ENCODE data around the gene WNT2B.

WNT2B gene

GRCh38 chr1:112541299-112541698 lies 32.5 kb downstream of the WNT2B start:
- no peak for DNase-seq (ENCODE audit: low read depth in 1 of 2, low spot score in 1 of 2)
- in situ Hi-C loops (cut with HindIII; ENCODE audit: low pct_unique_long_range_greater_than_20kb, low sequenced_read_pairs): no loop called here
- TF ChIP-seq JUND (IDR thresholded peaks at IDR 0.05; ENCODE audit: low read depth): no peak

GRCh38 chr1:112542206-112542973 lies 33.6 kb downstream of the WNT2B start:
- TF ChIP-seq JUND (IDR thresholded peaks at IDR 0.05; ENCODE audit: low read depth): no peak
- in situ Hi-C loops (cut with HindIII; ENCODE audit: low pct_unique_long_range_greater_than_20kb, low sequenced_read_pairs): no loop called here
- no peak for DNase-seq (ENCODE audit: low read depth in 1 of 2, low spot score in 1 of 2)

GRCh38 chr1:112544011-112544688 lies 35.4 kb downstream of the WNT2B start:
- in situ Hi-C loops (cut with HindIII; ENCODE audit: low pct_unique_long_range_greater_than_20kb, low sequenced_read_pairs): no loop called here

DNA sequence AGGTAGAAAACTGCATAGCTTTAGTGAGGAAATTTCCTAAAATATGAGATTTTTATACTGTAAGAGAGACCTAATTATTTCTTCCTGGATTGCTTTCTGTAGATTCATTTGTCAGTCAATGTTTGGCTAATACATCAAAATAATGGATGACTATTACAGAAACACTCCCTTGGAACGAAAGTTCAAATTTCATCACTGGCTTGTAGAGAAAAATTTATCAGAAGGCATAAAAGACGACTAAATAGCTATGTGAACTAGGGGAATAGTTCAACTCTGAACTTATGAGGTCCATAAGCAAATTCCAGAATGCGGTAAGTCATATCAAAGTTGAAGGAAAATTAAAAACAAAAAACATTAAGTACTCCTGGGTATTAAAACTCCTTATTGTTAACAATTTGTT lies 36.0 kb downstream of the WNT2B start:
- in situ Hi-C loops (cut with HindIII; ENCODE audit: low pct_unique_long_range_greater_than_20kb, low sequenced_read_pairs): no loop called here
- no peak for TF ChIP-seq JUND (IDR thresholded peaks at IDR 0.05; ENCODE audit: low read depth)
- no peak for DNase-seq (ENCODE audit: low read depth in 1 of 2, low spot score in 1 of 2)

More at GRCh38 chr1:112544011-112544688, 35.4 kb downstream of the WNT2B start:
- no peak for TF ChIP-seq JUND (IDR thresholded peaks at IDR 0.05; ENCODE audit: low read depth)
- no peak for DNase-seq (ENCODE audit: low read depth in 1 of 2, low spot score in 1 of 2)

DNA sequence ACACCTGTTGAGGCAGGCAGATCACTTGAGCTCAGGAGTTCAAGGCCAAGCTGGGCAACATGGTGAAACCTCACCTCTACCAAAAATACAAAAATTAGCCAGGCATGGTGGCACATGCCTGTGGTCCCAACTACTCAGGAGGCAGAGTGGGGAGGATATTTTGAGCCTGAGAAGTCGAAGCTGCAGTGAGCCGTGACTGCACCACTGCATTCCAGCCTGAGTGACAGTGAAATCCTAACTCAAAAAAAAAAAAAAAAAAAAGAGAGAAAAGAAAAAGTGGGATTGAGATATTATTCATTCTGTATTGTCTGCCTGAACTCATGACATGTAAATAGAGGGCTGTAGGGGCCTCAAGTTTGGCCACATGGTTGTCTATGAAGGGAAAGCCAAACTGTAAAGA lies 37.3 kb downstream of the WNT2B start:
- DNase-seq (ENCODE audit: low read depth in 1 of 2, low spot score in 1 of 2): no peak
- TF ChIP-seq JUND (IDR thresholded peaks at IDR 0.05; ENCODE audit: low read depth): no peak
- in situ Hi-C loops (cut with HindIII; ENCODE audit: low pct_unique_long_range_greater_than_20kb, low sequenced_read_pairs): no loop called here

GRCh38 chr1:112548547-112548946 lies 39.8 kb downstream of the WNT2B start:
- no peak for TF ChIP-seq JUND (IDR thresholded peaks at IDR 0.05; ENCODE audit: low read depth)
- in situ Hi-C loops (cut with HindIII; ENCODE audit: low pct_unique_long_range_greater_than_20kb, low sequenced_read_pairs): no loop called here
- DNase-seq (ENCODE audit: low read depth in 1 of 2, low spot score in 1 of 2): no peak

DNA sequence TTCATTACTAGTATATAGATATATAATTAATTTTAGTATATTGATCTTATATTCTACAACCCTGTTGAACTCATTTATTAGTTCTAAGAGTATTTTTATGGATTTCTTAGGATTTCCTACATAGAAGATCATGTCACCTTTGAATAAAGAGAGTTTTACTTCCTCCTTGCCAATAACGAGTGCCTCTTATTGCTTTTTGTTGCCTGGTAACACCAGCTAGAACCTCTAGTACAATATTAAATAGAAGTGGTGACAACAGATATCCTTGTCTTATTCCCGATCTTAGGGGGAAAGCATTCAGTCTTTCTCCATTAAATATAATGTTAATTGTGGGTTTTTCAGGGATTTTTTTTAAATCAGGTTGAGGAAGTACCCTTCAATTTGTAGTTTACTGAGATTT lies 40.8 kb downstream of the WNT2B start:
- in situ Hi-C loops (cut with HindIII; ENCODE audit: low pct_unique_long_range_greater_than_20kb, low sequenced_read_pairs): no loop called here
- no peak for TF ChIP-seq JUND (IDR thresholded peaks at IDR 0.05; ENCODE audit: low read depth)
- DNase-seq (ENCODE audit: low read depth in 1 of 2, low spot score in 1 of 2): no peak

- no peak for TF ChIP-seq JUND (IDR thresholded peaks at IDR 0.05; ENCODE audit: low read depth)
- no peak for DNase-seq (ENCODE audit: low read depth in 1 of 2, low spot score in 1 of 2)
- in situ Hi-C loops (cut with HindIII; ENCODE audit: low pct_unique_long_range_greater_than_20kb, low sequenced_read_pairs): no loop called here
Observed at GRCh38 chr1:112554411-112554810, 45.6 kb downstream of the WNT2B start.

GRCh38 chr1:112557385-112557784 lies 48.6 kb downstream of the WNT2B start:
- in situ Hi-C loops (cut with HindIII; ENCODE audit: low pct_unique_long_range_greater_than_20kb, low sequenced_read_pairs): no loop called here
- DNase-seq (ENCODE audit: low read depth in 1 of 2, low spot score in 1 of 2): no peak
- TF ChIP-seq JUND (IDR thresholded peaks at IDR 0.05; ENCODE audit: low read depth): no peak

DNA sequence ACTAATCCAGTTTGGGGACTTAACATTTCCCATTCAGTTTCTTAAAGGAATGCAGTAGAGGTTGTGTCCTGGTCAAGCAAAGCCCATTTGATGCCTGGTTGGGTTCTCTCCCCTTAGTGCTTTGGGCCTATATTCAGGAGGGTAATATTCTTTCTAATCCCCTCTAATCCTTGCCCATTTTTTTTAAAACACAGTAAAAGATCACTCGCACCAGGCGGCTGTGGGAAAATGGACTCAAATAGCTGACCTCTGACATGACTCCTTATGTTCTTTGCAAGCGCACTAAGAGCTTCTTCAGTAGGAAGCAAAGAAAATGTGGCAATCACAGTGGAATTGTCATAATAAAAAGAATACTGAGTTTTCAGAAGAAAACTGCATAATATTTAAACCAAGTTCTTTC lies 49.9 kb downstream of the WNT2B start:
- in situ Hi-C loops (cut with HindIII; ENCODE audit: low pct_unique_long_range_greater_than_20kb, low sequenced_read_pairs): no loop called here
- no peak for TF ChIP-seq JUND (IDR thresholded peaks at IDR 0.05; ENCODE audit: low read depth)
- no peak for DNase-seq (ENCODE audit: low read depth in 1 of 2, low spot score in 1 of 2)

GRCh38 chr1:112563341-112563740 lies 54.6 kb downstream of the WNT2B start:
- DNase-seq (ENCODE audit: low read depth in 1 of 2, low spot score in 1 of 2): no peak
- no peak for TF ChIP-seq JUND (IDR thresholded peaks at IDR 0.05; ENCODE audit: low read depth)
- in situ Hi-C loops (cut with HindIII; ENCODE audit: low pct_unique_long_range_greater_than_20kb, low sequenced_read_pairs): no loop called here

DNA sequence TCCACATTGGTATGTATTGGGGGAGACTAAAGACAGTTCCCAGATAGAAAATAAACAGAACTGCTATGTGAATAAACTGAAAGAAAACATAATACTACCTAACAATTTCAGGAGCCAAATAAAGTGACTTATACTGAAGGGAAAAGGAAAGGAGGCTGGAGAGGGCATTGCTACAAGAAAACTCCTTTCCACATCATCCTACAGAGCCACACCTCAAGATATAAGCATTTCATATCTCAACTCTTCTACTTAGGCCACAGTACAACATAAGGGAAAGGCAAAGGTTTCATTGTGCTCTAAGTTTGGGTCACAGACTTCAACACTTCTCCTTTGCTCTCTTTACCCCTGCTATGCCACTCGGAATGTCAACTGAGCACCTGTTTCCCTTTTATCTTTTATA lies 55.3 kb downstream of the WNT2B start:
- DNase-seq (ENCODE audit: low read depth in 1 of 2, low spot score in 1 of 2): no peak
- TF ChIP-seq JUND (IDR thresholded peaks at IDR 0.05; ENCODE audit: low read depth): no peak
- in situ Hi-C loops (cut with HindIII; ENCODE audit: low pct_unique_long_range_greater_than_20kb, low sequenced_read_pairs): no loop called here

DNA sequence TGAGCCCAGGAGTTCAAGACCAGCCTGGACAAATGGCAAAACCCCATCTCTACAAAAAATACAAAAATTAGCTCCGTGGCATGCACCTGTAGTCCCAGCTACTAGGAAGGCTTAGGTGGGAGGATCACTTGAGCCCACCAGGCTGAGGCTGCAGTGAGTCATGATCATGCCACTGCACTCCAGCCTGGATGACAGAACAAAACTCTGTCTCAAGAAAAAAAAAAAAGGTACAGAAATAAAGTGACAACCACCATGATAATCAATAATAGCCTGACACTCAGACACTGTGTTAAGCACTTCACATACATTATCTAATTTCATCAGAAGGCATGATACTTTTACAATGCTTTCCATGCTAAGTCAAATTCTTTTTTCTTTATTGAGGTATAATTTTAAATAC lies 57.0 kb downstream of the WNT2B start:
- in situ Hi-C loops (cut with HindIII; ENCODE audit: low pct_unique_long_range_greater_than_20kb, low sequenced_read_pairs): no loop called here
- DNase-seq (ENCODE audit: low read depth in 1 of 2, low spot score in 1 of 2): no peak
- TF ChIP-seq JUND (IDR thresholded peaks at IDR 0.05; ENCODE audit: low read depth): no peak
